Aorta (tissue), 5 donors: ENCODE measurements around the gene DUSP9. TPM values are rescaled to one million over a fixed set of nuclear protein-coding genes. Genes with fewer than 3 reads are reported as not detected.
"Not testable (repeated sequence)": the region's sequence is repeated elsewhere in the genome, so short reads cannot be mapped to it uniquely, and the experiment has no call there.

ENCODE experiments used
- ATAC-seq: fragments of 200-7000 bp; cut with Tn5 transposase; one replicate; pipeline ENCODE4 v1.9.1; 2022; ENCODE audit warnings: moderate library complexity; ENCODE audit not compliant: low FRiP score
- DNase-seq, 2 donors: peaks; one replicate each; pipeline ENCODE4 v3.0.0-alpha.2; 2020
- H3K27ac ChIP-seq, 2 donors: one replicate each; pipeline ENCODE4 v1.5.1; 2013; ENCODE audit warnings: low read length in 2 of 2, mild to moderate bottlenecking in 2 of 2, moderate library complexity in 2 of 2, control low read depth in 1 of 2, inconsistent platforms in 1 of 2, low read depth in 1 of 2
- H3K27me3 ChIP-seq, 2 donors: one replicate each; pipeline ENCODE4 v1.6.1; 2013; ENCODE audit warnings: control low read depth in 1 of 2, low read length in 1 of 2, mild to moderate bottlenecking in 1 of 2, moderate library complexity in 1 of 2; ENCODE audit not compliant: insufficient read depth in 2 of 2, control insufficient read depth in 1 of 2
- H3K36me3 ChIP-seq, 2 donors: one replicate each; pipeline ENCODE4 v1.6.1; 2013; ENCODE audit warnings: control low read depth in 1 of 2, low read length in 1 of 2, mild to moderate bottlenecking in 1 of 2; ENCODE audit not compliant: insufficient read depth in 2 of 2, control insufficient read depth in 1 of 2
- H3K4me1 ChIP-seq, 2 donors: one replicate each; pipeline ENCODE4 v1.6.1; 2013; ENCODE audit warnings: low read length in 2 of 2, control low read depth in 1 of 2, mild to moderate bottlenecking in 1 of 2, moderate library complexity in 1 of 2; ENCODE audit not compliant: insufficient read depth in 2 of 2, control insufficient read depth in 1 of 2
- H3K4me3 ChIP-seq, 2 donors: one replicate each; pipeline ENCODE4 v1.5.1; 2013; ENCODE audit warnings: low read length in 2 of 2, control low read depth in 1 of 2, mild to moderate bottlenecking in 1 of 2
- H3K9me3 ChIP-seq: one replicate; pipeline ENCODE4 v1.6.1; 2013; ENCODE audit warnings: mild to moderate bottlenecking, low read length; ENCODE audit not compliant: control insufficient read depth
- WGBS, 2 donors: extraction: QIAGEN DNeasy Blood & Tissue Kit; methylation state at CpG; one replicate each; pipeline ENCODE4 v1.1.7; 2013; 5-methylcytosine and 5-hydroxymethylcytosine counted together
- intact Hi-C, 2 donors: fragments of 100-400 bp; cut with DNase I; formaldehyde crosslinking; loops; one replicate each; pipeline versions ENCODE4 v1.14.2 to v1.15.0; 2022
- polyA plus RNA-seq, 2 donors: library from polyadenylated mRNA; stranded (reverse); fragments of 200-250 nt; gene quantifications; one replicate each; pipeline ENCODE4 v1.2.3, GENCODE V29; 2013
- total RNA-seq, 2 donors: library from RNA; stranded (reverse); fragmentation: NEBNext Ultra II Directional; extraction: Animal tissue kit (Norgen Biotek cat#: 25700); gene quantifications; one replicate each; pipeline ENCODE4 v1.2.1, GENCODE V29; 2021
- donor health status: healthy with polysubstance abuse.
- donor health status: Bipolar disorder and iron deficiency.
- donor health status: DM: no; HTN: no; CAD: no.
- donor health status: DM: no; HTN: no; CAD: no.
- donor health status: DM: yes; HTN: yes; CAD: no.

DUSP9 gene
- total and polyA plus RNA-seq, 4 donors, result not detected

DNA sequence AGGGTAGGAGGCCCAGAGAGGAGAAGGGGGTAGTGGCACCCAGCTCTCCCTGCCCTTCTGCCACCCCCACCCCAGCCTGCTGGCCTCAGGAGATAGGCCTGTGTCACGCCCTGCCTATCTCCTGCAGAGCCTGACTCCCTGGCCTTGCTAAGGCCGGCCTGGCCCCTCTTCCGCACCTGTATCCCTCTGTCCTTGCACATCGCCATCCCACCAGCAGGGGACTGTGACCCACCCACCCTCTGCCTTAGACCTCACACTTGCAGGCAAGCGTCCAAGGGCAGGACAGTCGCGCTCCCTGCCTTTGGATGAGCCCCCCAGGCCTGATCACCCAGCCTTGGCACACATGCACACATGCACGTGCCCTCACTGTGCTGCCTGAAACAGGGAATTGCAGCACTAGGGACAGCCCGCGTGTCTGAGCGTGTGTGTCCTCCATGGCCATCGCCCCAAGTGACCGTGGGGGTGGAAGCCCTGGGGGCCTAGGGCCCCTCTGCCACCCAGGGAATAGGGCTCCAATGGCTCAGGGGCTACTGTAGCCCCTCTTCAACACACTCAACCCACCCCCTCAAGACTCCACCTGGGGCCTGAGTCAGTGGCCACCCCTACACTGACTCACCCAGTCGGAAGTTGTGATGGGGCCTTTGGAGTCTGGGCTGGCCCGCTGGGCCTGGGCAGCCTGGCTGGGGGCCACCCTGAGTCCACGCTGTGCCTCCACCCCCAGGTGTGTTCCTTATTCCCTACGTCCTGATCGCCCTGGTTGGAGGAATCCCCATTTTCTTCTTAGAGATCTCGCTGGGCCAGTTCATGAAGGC lies 42.9 kb downstream of the DUSP9 start:
- 86 to 88% methylated on average over 19 of the region's 19 CpGs for WGBS, 2 donors
- intact Hi-C loops, result no loop called here
- ATAC-seq, result no peak
- H3K36me3 ChIP-seq, result no peaks in the 10 kb centered on the region
- peaks cover 0 to 1% of the 10 kb centered on the region in 2 donors for H3K27me3 ChIP-seq
- H3K4me3 ChIP-seq, result no peak overlapping the region
- H3K27ac ChIP-seq, result peak overlapping the region in 1 of 2 donors; percentile 52
- H3K9me3 ChIP-seq, result no peaks in the 10 kb centered on the region
- no peaks in the 10 kb centered on the region for H3K4me1 ChIP-seq
- DNase-seq, result no peak

GRCh38 chrX:153690466-153690865 lies 43.5 kb downstream of the DUSP9 start:
- Histone ChIP-seq H3K9me3 (no peaks in the 10 kb centered on the region), H3K27me3 (peaks cover 0 to 1% of the 10 kb centered on the region in 2 donors), H3K4me1 (no peaks in the 10 kb centered on the region), H3K36me3 (no peaks in the 10 kb centered on the region), H3K4me3 (no peak overlapping the region), H3K27ac (no peak overlapping the region)
- no peak for DNase-seq
- no peak for ATAC-seq
- intact Hi-C loops, result no loop called here
- 82 to 86% methylated on average over 13 to 14 of the region's 14 CpGs for WGBS, 2 donors

- ATAC-seq, intact Hi-C loops, DNase-seq, H3K36me3 ChIP-seq, H3K27me3 ChIP-seq, H3K4me3 ChIP-seq, H3K27ac ChIP-seq, H3K4me1 ChIP-seq, H3K9me3 ChIP-seq: not testable (repeated sequence)
- 87 to 88% methylated on average over 21 of the region's 21 CpGs for WGBS, 2 donors
These were observed 44.2 kb downstream of the DUSP9 start for GRCh38 chrX:153691032-153691827.

- intact Hi-C loops, result no loop called here
- no peak overlapping the region for H3K27ac ChIP-seq
- no peak overlapping the region for H3K4me3 ChIP-seq
- ATAC-seq (no peak), DNase-seq (no peak)
- H3K4me1 ChIP-seq, result no peaks in the 10 kb centered on the region
- WGBS, 2 donors, result 72 to 76% methylated on average over 4 of the region's 4 CpGs
- no peaks in the 10 kb centered on the region for H3K36me3 ChIP-seq
- H3K27me3 ChIP-seq, result peaks cover 0 to 1% of the 10 kb centered on the region in 2 donors
- H3K9me3 ChIP-seq, result no peaks in the 10 kb centered on the region
These were observed 45.0 kb downstream of the DUSP9 start for GRCh38 chrX:153692003-153692402.

GRCh38 chrX:153692611-153693156 lies 45.7 kb downstream of the DUSP9 start:
- H3K36me3 ChIP-seq, result no peaks in the 10 kb centered on the region
- no peaks in the 10 kb centered on the region for H3K9me3 ChIP-seq
- peaks cover 0 to 1% of the 10 kb centered on the region in 2 donors for H3K27me3 ChIP-seq
- ATAC-seq (no peak), DNase-seq (no peak)
- WGBS, 2 donors, result 84 to 85% methylated on average over 24 of the region's 24 CpGs
- H3K4me1 ChIP-seq, result no peaks in the 10 kb centered on the region
- H3K27ac ChIP-seq, result no peak overlapping the region
- H3K4me3 ChIP-seq, result no peak overlapping the region
- intact Hi-C loops, result no loop called here

GRCh38 chrX:153693216-153694086 lies 46.4 kb downstream of the DUSP9 start:
- Histone ChIP-seq H3K4me1 (no peaks in the 10 kb centered on the region), H3K27me3 (no peaks in the 10 kb centered on the region), H3K27ac (no peak overlapping the region), H3K4me3 (no peak overlapping the region), H3K9me3 (no peaks in the 10 kb centered on the region), H3K36me3 (no peaks in the 10 kb centered on the region)
- WGBS, 2 donors, result 86 to 87% methylated on average over 28 to 31 of the region's 31 CpGs
- DNase-seq, result peak in 1 of 2 donors; percentile 73
- intact Hi-C loops, result no loop called here
- ATAC-seq, result no peak

- H3K9me3 ChIP-seq, H3K27me3 ChIP-seq, H3K4me3 ChIP-seq, H3K4me1 ChIP-seq, H3K36me3 ChIP-seq, intact Hi-C loops, H3K27ac ChIP-seq, ATAC-seq: not testable (repeated sequence)
- WGBS, 2 donors, result 89% methylated on average over 16 of the region's 16 CpGs
- DNase-seq, result peak in 1 of 2 donors; percentile 73
These were observed 47.3 kb downstream of the DUSP9 start for GRCh38 chrX:153694256-153694655.

- intact Hi-C loops, result no loop called here
- no peaks in the 10 kb centered on the region for H3K27me3 ChIP-seq
- DNase-seq (no peak), ATAC-seq (no peak)
- 85 to 86% methylated on average over 23 of the region's 23 CpGs for WGBS, 2 donors
- no peaks in the 10 kb centered on the region for H3K4me1 ChIP-seq
- no peaks in the 10 kb centered on the region for H3K9me3 ChIP-seq
- no peaks in the 10 kb centered on the region for H3K36me3 ChIP-seq
- H3K27ac ChIP-seq, result no peak overlapping the region
- no peak overlapping the region for H3K4me3 ChIP-seq
These were observed 47.8 kb downstream of the DUSP9 start for GRCh38 chrX:153694687-153695270.
